ENCODE data around the gene RETREG1.
"Not testable (repeated sequence)": the region's sequence is repeated elsewhere in the genome, so short reads cannot be mapped to it uniquely, and the experiment has no call there.

DNA sequence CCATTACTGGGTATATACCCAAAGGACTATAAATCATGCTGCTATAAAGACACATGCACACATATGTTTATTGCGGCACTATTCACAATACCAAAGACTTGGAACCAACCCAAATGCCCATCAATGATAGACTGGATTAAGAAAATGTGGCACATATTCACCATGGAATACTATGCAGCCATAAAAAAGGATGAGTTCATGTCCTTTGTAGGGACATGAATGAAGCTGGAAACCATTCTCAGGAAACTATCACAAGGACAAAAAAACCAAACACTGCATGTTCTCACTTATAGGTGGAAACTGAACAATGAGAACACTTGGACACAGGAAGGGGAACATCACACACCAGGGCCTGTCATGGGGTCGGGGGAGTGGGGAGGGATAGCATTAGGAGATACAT is 5.9 kb downstream of the RETREG1 start:
- TF ChIP-seq, protein P1, sequence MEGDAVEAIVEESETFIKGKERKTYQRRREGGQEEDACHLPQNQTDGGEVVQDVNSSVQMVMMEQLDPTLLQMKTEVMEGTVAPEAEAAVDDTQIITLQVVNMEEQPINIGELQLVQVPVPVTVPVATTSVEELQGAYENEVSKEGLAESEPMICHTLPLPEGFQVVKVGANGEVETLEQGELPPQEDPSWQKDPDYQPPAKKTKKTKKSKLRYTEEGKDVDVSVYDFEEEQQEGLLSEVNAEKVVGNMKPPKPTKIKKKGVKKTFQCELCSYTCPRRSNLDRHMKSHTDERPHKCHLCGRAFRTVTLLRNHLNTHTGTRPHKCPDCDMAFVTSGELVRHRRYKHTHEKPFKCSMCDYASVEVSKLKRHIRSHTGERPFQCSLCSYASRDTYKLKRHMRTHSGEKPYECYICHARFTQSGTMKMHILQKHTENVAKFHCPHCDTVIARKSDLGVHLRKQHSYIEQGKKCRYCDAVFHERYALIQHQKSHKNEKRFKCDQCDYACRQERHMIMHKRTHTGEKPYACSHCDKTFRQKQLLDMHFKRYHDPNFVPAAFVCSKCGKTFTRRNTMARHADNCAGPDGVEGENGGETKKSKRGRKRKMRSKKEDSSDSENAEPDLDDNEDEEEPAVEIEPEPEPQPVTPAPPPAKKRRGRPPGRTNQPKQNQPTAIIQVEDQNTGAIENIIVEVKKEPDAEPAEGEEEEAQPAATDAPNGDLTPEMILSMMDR (conservative IDR thresholded peaks at IDR 0.05): not testable (repeated sequence)
- not testable (repeated sequence) for TF ChIP-seq ZFX (IDR thresholded peaks at IDR 0.05)

All from C4-2B (cell line).